Motor neuron (in vitro differentiated cells): ENCODE measurements around the gene DUOXA2. TPM values are rescaled to one million over a fixed set of nuclear protein-coding genes. Genes with fewer than 3 reads are reported as not detected.

ENCODE experiments used
- ATAC-seq, 8 experiments: fragments of 200-7000 bp; cut with Tn5 transposase; replicated peaks in 6 of 8; 2 replicates each; pipeline ENCODE4 v1.8.0; 2021; ENCODE audit warnings: mild to moderate bottlenecking in 8 of 8, moderate library complexity in 8 of 8
- H3K27ac ChIP-seq, 2 donors: fragments of 250-450 bp; sonication (Bioruptor Pico); 2 replicates each; pipeline ENCODE4 v1.9.0; 2021; ENCODE audit warnings: antibody characterized with exemption in 2 of 2, mild to moderate bottlenecking in 2 of 2, moderate library complexity in 1 of 2
- H3K4me1 ChIP-seq, 2 donors: fragments of 250-450 bp; sonication (Bioruptor Pico); replicated peaks in 1 of 2; 2 replicates each; pipeline ENCODE4 v1.6.1; 2021; ENCODE audit warnings: antibody characterized with exemption in 2 of 2, mild to moderate bottlenecking in 2 of 2, moderate library complexity in 1 of 2
- H3K4me3 ChIP-seq, 5 donors: fragments of 250-450 bp; sonication (Bioruptor Pico); 2 replicates each; pipeline ENCODE4 v1.9.0; 2021; ENCODE audit warnings: antibody characterized with exemption in 5 of 5, mild to moderate bottlenecking in 5 of 5, moderate library complexity in 4 of 5
- WGBS, 10 experiments: fragments of 450-650 bp; shearing (Covaris generic); methylation state at CpG; one replicate each; pipeline ENCODE4 v1.0.0; 2022; 5-methylcytosine and 5-hydroxymethylcytosine counted together
- in situ Hi-C, 9 experiments: fragments of 400-800 bp; cut with MboI; loops; one replicate each; pipeline ENCODE4 v1.15.0; 2021; ENCODE audit warnings: low sequenced_read_pairs in 9 of 9, low pct_unique_long_range_greater_than_20kb in 2 of 9; ENCODE audit not compliant: unreplicated experiment in 9 of 9
- total RNA-seq, 8 experiments: library from RNA; unstranded; fragments of 300-600 nt; gene quantifications; 2 replicates each; pipeline versions ENCODE4 v1.2.3 to v1.2.4, GENCODE V29; 2022

DUOXA2 gene
- total RNA-seq, 8 experiments from 2014 or later, result 0.05 to 0.85 (median 0.33) TPM; not detected in 4

- no peak for ATAC-seq
- Histone ChIP-seq H3K4me3 (no peak overlapping the region), H3K4me1 (peaks cover 6 to 8% of the 10 kb centered on the region in 2 donors), H3K27ac (no peak overlapping the region)
- WGBS, 10 experiments, result 0 to 54% (median 8%) methylated on average over 1 of the region's 1 CpG; no CpG with 5 or more reads in 6 of the 10 experiments
- in situ Hi-C loops, result no loop called here
These were observed 26.6 kb upstream of the DUOXA2 start for GRCh38 chr15:45087513-45087912.

GRCh38 chr15:45088801-45089711 lies 25.1 kb upstream of the DUOXA2 start:
- 33 to 100% (median 81%) methylated on average over 1 to 8 of the region's 10 CpGs; no CpG with 5 or more reads in 2 of the 10 experiments for whole genome bisulfite sequencing, 10 experiments
- peaks cover 6 to 8% of the 10 kb centered on the region in 2 donors for H3K4me1 ChIP-seq
- peak in 6 of 8 experiments; percentile 20 to 98 (median 70) for ATAC-seq
- in situ Hi-C loops, result no loop called here
- H3K4me3 ChIP-seq, result no peak overlapping the region
- H3K27ac ChIP-seq, result peak overlapping the region in 1 of 2 donors; percentile 46

- 19 to 75% (median 44%) methylated on average over 1 to 3 of the region's 3 CpGs for WGBS, 10 experiments
- no peak for ATAC-seq
- Histone ChIP-seq H3K27ac (no peak overlapping the region), H3K4me1 (peaks cover 6 to 8% of the 10 kb centered on the region in 2 donors), H3K4me3 (no peak overlapping the region)
- in situ Hi-C loops, result no loop called here
These were observed 24.3 kb upstream of the DUOXA2 start for GRCh38 chr15:45089712-45090373.

GRCh38 chr15:45091161-45091560 lies 23.0 kb upstream of the DUOXA2 start:
- Histone ChIP-seq H3K4me3 (no peak overlapping the region), H3K4me1 (peaks cover 6 to 8% of the 10 kb centered on the region in 2 donors), H3K27ac (no peak overlapping the region)
- peak in 4 of 8 experiments; percentile 49 to 88 (median 70) for ATAC-seq
- in situ Hi-C loops, result no loop called here
- 0 to 53% (median 13%) methylated on average over 1 to 7 of the region's 7 CpGs for WGBS, 10 experiments

GRCh38 chr15:45091576-45091975 lies 22.6 kb upstream of the DUOXA2 start:
- peaks cover 6 to 8% of the 10 kb centered on the region in 2 donors for H3K4me1 ChIP-seq
- H3K27ac ChIP-seq, result no peak overlapping the region
- 0 to 71% (median 28%) methylated on average over 1 to 2 of the region's 2 CpGs; no CpG with 5 or more reads in 4 of the 10 experiments for WGBS, 10 experiments
- peak in 2 of 8 experiments; percentile 37 to 56 for ATAC-seq
- in situ Hi-C loops, result no loop called here
- no peak overlapping the region for H3K4me3 ChIP-seq

GRCh38 chr15:45093013-45093412 lies 21.1 kb upstream of the DUOXA2 start:
- 40 to 87% (median 80%) methylated on average over 1 to 4 of the region's 4 CpGs; no CpG with 5 or more reads in 1 of the 10 experiments for WGBS, 10 experiments
- in situ Hi-C loops, result no loop called here

GRCh38 chr15:45093622-45094357 lies 20.3 kb upstream of the DUOXA2 start:
- Histone ChIP-seq H3K4me3 (no peak overlapping the region), H3K27ac (no peak overlapping the region), H3K4me1 (peaks cover 3 to 4% of the 10 kb centered on the region in 2 donors)
- 0 to 100% (median 79%) methylated on average over 1 to 4 of the region's 11 CpGs; no CpG with 5 or more reads in 2 of the 10 experiments for WGBS, 10 experiments
- in situ Hi-C loops, result no loop called here
- no peak for ATAC-seq

More at GRCh38 chr15:45093013-45093412, 21.1 kb upstream of the DUOXA2 start:
- Histone ChIP-seq H3K27ac (no peak overlapping the region), H3K4me1 (peaks cover 6 to 8% of the 10 kb centered on the region in 2 donors), H3K4me3 (no peak overlapping the region)
- no peak for ATAC-seq

- WGBS, 10 experiments, result 20 to 100% methylated on average over 1 of the region's 9 CpGs; no CpG with 5 or more reads in 8 of the 10 experiments
- H3K4me3 ChIP-seq, result no peak overlapping the region
- peaks cover 0 to under 1% of the 10 kb centered on the region in 2 donors for H3K4me1 ChIP-seq
- H3K27ac ChIP-seq, result no peak overlapping the region
- in situ Hi-C loops, result no loop called here
- peak in 2 of 8 experiments; percentile 11 to 83 for ATAC-seq
These were observed 19.8 kb upstream of the DUOXA2 start for GRCh38 chr15:45094358-45094730.

GRCh38 chr15:45095661-45096060 lies 18.5 kb upstream of the DUOXA2 start:
- H3K4me1 ChIP-seq, result no peaks in the 10 kb centered on the region
- 60 to 80% methylated on average over 1 to 2 of the region's 11 CpGs; no CpG with 5 or more reads in 8 of the 10 experiments for WGBS, 10 experiments
- H3K27ac ChIP-seq, result no peak overlapping the region
- H3K4me3 ChIP-seq, result no peak overlapping the region
- ATAC-seq, result no peak
- in situ Hi-C loops, result no loop called here

GRCh38 chr15:45097466-45097865 lies 16.7 kb upstream of the DUOXA2 start:
- in situ Hi-C loops, result no loop called here
- 76 to 100% (median 80%) methylated on average over 1 to 4 of the region's 7 CpGs; no CpG with 5 or more reads in 7 of the 10 experiments for WGBS, 10 experiments
- H3K27ac ChIP-seq, result no peak overlapping the region
- H3K4me3 ChIP-seq, result no peak overlapping the region
- H3K4me1 ChIP-seq, result peaks cover 0 to 3% of the 10 kb centered on the region in 2 donors
- ATAC-seq, result no peak

GRCh38 chr15:45099549-45100165 lies 14.5 kb upstream of the DUOXA2 start:
- WGBS, 10 experiments, result 63 to 94% (median 74%) methylated on average over 3 to 9 of the region's 23 CpGs; no CpG with 5 or more reads in 5 of the 10 experiments
- in situ Hi-C loops, result no loop called here

GRCh38 chr15:45100884-45101625 lies 13.1 kb upstream of the DUOXA2 start:
- in situ Hi-C loops, result no loop called here
- ATAC-seq, result peak in 2 of 8 experiments; percentile 22 to 28
- H3K4me1 ChIP-seq, result peaks cover 0 to 3% of the 10 kb centered on the region in 2 donors
- WGBS, 10 experiments, result 30 to 83% (median 44%) methylated on average over 1 to 4 of the region's 7 CpGs; no CpG with 5 or more reads in 3 of the 10 experiments
- H3K4me3 ChIP-seq, result no peak overlapping the region
- no peak overlapping the region for H3K27ac ChIP-seq

More at GRCh38 chr15:45099549-45100165, 14.5 kb upstream of the DUOXA2 start:
- H3K27ac ChIP-seq, result no peak overlapping the region
- no peak overlapping the region for H3K4me3 ChIP-seq
- no peak for ATAC-seq
- H3K4me1 ChIP-seq, result peaks cover 0 to 3% of the 10 kb centered on the region in 2 donors
